Urinary bladder (tissue), 2 donors: Measurements from ENCODE around the gene KDM8. TPM values are rescaled to one million over a fixed set of nuclear protein-coding genes. Genes with fewer than 3 reads are reported as not detected.

Source experiments
- polyA plus RNA-seq: library from polyadenylated mRNA; stranded (reverse); fragments of 200-250 nt; gene quantifications from one replicate; pipeline ENCODE4 v1.2.3, GENCODE V29; 2013
- total RNA-seq: library from RNA; depleted of rRNA; stranded (reverse); fragments of >200 nt; gene quantifications from one replicate; pipeline ENCODE4 v1.2.3, GENCODE V29; 2014
- donor health status: healthy.

Gene KDM8
- total and polyA plus RNA-seq, 2 donors: 3.3 to 4.4 TPM

Other genes with a start within 250 kb of the KDM8 start
- not detected for gene C16orf82, start 136.6 kb upstream of the KDM8 start, total RNA-seq
- gene C16orf82, start 136.6 kb upstream of the KDM8 start, polyA plus RNA-seq: not detected
- gene NSMCE1, start 65.2 kb downstream of the KDM8 start, total RNA-seq: 33.9 TPM
- gene NSMCE1, start 65.2 kb downstream of the KDM8 start, polyA plus RNA-seq: 76.3 TPM
- gene IL4R, start 110.4 kb downstream of the KDM8 start, total RNA-seq: 26.2 TPM
- 75.2 TPM for gene IL4R, start 110.4 kb downstream of the KDM8 start, polyA plus RNA-seq
- gene IL21R, start 198.6 kb downstream of the KDM8 start, total RNA-seq: 0.53 TPM
- gene IL21R, start 198.6 kb downstream of the KDM8 start, polyA plus RNA-seq: 0.27 TPM